ENCODE results near the gene TRABD.
"Not testable (repeated sequence)": the region's sequence is repeated elsewhere in the genome, so short reads cannot be mapped to it uniquely, and the experiment has no call there.

The TRABD gene

GRCh38 chr22:50201191-50202129, 15.7 kb downstream of the TRABD start:
- no peak for DNase-seq (ENCODE audit: low read depth in 2 of 2)

DNA sequence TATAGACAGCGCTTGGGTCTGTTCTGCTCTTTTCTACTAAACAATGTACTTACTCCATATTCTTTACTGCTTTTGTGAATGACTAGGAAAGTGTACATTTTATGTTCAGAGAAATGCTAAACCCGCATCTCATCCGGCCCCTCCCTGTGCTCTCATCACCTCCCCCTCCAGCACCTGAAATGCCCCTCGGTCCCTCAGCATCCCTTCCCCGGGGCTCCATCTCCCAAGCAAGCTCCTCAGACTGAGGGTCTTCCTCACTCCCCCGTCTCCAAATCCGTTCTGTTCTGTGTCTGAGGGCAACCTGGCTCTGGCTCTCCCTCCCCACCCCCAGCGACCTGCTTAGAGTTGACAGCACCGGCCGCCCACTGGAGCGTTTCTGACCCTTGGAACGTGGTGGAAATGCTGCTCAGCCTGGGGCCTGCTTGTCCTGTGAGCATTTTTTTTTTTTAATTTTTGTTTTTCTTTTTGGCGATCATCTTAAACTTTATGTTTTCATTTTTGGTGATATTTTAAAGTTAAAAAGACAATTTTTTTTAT, 16.5 kb downstream of the TRABD start:
- no peak for DNase-seq (ENCODE audit: low read depth in 2 of 2)

DNA sequence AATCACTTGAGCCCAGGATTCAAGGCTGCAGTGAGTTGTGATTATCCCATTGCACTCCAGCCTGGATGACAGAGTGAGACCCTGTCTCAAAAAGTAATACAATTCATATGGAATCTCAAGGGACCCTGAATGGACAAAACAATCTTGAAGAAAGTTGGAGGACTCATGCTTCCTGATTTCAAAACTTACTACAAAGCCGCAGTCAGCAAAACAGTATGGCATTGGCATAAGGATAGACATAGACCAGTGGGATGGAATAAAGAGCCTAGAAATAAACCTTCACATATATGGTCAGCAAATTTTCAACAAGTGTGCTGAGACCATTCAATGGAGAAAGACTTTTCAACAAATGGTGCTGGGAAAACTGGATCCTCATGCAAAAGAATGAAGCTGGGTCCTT, 17.6 kb downstream of the TRABD start:
- no peak for DNase-seq (ENCODE audit: low read depth in 2 of 2)

- no peak for DNase-seq (ENCODE audit: low read depth in 2 of 2)
Observed at GRCh38 chr22:50204571-50204970, 18.9 kb downstream of the TRABD start.

GRCh38 chr22:50204998-50205397, 19.3 kb downstream of the TRABD start:
- not testable (repeated sequence) for DNase-seq (ENCODE audit: low read depth in 2 of 2)

- DNase-seq (ENCODE audit: low read depth in 2 of 2) = no peak
Observed at GRCh38 chr22:50205781-50206569, 20.3 kb downstream of the TRABD start.

DNA sequence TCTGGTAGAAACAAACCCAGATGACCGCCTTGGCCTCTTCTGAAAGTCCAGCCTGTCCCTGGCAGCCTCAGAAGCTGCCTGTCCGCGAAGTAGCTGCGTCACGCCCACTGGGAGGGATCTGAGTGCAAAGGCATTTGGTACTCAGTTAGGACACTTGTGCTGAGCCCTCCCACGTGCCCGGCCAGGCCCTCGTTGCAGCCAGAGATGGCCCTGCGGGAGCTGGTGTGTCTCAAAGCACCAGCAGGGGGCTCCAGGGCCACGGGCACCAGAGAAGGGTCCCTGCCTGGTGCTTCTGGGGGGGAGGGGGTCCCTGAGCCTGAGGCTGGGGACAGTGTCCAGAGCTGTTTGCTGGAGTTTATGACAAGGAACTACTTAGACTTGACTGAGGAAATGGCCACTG, 20.9 kb downstream of the TRABD start:
- DNase-seq (ENCODE audit: low read depth in 2 of 2) = no peak

GRCh38 chr22:50207383-50208140, 21.8 kb downstream of the TRABD start:
- DNase-seq (ENCODE audit: low read depth in 2 of 2) = no peak

DNA sequence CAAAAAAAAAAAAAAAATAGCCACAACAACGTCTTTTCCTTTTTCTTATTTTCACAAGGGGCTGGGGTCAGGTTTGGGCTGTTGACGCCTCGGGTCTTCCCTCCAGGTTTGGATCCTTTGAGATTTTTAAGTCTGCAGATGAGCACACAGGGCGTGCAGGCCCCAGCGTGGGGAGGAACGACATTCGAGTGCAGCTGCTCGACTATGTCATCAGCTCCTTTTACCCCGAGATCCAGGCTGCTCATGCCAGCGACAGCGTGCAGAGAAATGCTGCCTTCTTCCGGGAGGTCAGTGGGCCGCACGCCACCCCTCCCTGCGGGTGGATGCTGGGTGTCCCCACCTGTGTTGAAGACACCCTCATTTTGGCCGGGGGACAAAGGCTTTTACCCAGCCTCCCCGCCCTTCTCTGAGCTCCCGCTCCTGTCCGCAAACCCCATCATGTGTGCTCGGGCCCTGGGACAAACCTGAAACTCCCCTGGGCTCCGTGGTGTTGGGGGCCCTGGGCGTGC, 22.8 kb downstream of the TRABD start:
- DNase-seq (ENCODE audit: low read depth in 2 of 2) = no peak

DNA sequence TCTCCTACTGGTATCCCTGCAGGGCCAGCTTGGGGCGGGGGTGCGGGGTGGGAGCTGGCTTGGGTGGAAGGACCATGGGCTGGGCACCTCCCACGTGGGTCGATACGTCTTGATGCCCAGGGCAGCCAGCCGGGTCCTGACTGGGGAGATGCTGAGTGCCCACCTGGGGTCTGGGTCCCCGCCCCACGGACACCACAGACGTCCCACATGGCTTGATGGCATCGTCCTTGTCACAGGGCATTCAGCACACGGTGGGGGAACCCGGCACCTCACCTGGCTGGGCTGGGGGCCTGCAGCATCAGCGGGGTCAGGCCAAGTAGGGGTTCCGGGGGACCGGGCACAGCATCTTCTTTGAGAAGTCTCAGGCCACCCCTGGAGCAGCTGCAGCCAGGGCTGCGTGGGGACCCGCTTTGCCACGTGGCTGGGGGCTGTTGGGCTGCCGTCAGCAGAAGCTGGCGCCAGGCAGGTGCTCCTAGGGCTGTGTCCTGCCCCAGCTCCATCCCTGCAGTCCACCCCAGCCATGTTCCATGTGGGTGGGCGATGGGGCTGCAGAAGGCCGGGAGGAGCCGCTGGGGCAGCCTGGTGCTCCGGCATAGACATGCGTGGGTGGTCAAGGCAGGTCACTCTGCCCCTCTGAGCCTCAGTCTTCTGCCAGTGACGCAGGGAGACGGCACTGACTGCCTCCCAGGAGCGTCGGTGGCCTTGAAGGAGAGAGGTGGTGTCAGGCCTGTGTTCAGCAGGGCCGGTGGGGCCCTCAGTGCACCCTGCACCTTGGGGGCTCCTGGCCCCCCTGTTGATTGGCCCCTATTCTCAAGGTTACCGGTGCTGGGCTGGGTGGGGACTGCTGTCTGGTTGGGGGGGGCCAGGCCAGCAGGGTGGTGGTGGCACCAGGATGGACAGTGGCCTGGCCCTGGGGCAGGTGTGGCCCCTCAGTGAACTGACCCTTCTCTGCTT, 23.5 kb downstream of the TRABD start:
- no peak for DNase-seq (ENCODE audit: low read depth in 2 of 2)

- peak; percentile 30 to 33 for DNase-seq (ENCODE audit: low read depth in 2 of 2)
Observed at GRCh38 chr22:50209893-50210292, 24.2 kb downstream of the TRABD start.

- no peak for DNase-seq (ENCODE audit: low read depth in 2 of 2)
Observed at GRCh38 chr22:50210378-50211139, 24.8 kb downstream of the TRABD start.

- no peak for DNase-seq (ENCODE audit: low read depth in 2 of 2)
Observed at GRCh38 chr22:50211147-50211546, 25.4 kb downstream of the TRABD start.

DNA sequence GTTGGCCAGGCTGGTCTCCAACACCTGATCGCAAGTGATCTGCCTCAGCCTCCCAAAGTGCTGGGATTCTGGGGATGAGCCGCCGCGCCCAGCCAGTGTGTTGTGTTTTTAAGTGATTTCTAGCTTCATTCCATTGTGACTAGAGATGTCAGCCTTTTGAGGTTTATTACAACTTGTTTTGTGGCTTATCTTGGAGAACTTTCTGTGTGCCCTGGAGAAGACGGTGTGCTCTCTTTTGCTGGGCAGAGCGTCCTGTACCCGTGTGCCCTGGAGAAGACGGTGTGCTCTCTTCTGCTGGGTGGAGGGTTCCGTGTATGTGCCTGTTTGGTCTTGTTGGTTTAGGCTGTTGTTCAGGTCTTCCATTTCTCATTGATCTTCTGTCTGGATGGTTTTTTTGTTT, 27.6 kb downstream of the TRABD start:
- no peak for DNase-seq (ENCODE audit: low read depth in 2 of 2)

DNA sequence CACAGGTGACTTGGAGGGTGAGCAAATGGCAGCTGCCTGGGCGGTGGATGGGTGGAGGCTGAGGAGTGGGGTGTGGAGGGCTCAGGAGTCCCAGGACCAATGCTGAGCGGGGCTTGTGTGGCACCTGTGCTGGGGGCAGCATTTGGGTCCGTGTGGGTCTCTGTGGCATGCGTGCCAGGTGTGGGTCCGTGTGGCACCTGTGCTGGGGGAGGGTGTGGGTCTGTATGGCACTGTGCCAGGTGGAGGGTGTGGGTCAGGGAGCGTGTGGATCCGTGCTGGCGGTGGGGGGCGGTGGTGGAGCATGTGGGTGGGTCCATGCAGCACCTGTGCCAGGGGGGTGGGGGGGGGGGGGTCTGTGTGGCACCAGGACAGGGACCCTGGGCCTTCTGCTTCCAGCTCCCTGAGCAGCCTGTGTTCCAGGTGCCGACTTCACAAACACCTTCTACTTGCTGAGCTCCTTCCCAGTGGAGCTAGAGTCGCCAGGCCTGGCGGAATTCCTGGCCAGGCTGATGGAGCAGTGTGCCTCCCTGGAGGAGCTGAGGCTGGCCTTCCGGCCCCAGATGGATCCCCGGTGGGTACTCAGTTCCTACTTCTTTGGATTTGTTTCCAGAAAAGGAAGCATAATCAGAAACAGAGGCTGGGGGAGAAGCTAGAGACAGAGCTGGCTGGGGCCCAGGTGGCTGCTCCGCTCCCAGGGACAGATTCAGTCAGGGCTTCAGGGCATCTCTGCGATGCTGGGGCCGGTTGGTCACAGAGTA, 29.8 kb downstream of the TRABD start:
- no peak for DNase-seq (ENCODE audit: low read depth in 2 of 2)

- no peak for DNase-seq (ENCODE audit: low read depth in 2 of 2)
Observed at GRCh38 chr22:50216055-50216683, 30.5 kb downstream of the TRABD start.

DNA sequence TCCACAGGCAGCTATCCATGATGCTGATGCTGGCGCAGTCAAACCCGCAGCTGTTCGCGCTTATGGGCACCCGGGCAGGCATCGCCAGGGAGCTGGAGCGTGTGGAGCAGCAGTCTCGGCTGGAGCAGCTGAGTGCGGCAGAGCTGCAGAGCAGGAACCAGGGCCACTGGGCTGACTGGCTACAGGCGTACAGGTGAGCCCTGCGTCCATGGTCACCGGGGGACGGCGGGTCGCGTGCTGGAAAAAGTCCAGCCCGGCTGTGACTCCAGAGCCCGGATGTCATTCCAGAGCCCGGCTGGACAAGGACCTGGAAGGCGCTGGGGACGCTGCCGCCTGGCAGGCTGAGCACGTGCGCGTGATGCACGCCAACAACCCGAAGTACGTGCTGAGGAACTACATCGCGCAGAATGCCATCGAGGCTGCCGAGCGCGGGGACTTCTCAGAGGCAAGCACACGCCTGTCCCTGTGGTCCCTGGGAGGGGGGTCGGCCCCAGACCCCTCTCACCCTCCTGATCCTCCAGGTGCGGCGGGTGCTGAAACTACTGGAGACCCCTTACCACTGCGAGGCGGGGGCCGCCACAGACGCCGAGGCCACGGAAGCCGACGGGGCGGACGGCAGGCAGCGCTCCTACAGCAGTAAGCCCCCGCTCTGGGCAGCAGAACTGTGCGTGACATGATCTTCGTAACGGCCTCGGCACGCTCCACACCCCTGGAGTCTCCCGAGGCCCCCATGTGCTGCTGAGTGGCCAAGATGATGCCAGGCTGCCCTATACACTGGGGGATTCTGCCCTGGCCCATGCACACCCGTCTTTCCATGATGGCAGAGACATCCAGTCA, 31.2 kb downstream of the TRABD start:
- no peak for DNase-seq (ENCODE audit: low read depth in 2 of 2)
